DOHH2 (cell line): Measurements from ENCODE around the gene ELFN1.

ENCODE experiments used
- EZH2phosphoT487 ChIP-seq: fragments of 200-600 bp; sonication (generic); IDR thresholded peaks from 2 replicates; pipeline ENCODE4 v1.6.1; 2017; ENCODE audit warnings: borderline replicate concordance, mild to moderate bottlenecking, antibody characterized with exemption, low read length, moderate library complexity, mixed read lengths
- TF ChIP-seq, protein P1 (sequence below): fragments of 200-600 bp; sonication (generic); IDR thresholded peaks from one replicate; pipeline ENCODE4 v1.5.1; 2014; ENCODE audit warnings: antibody characterized with exemption, mild to moderate bottlenecking, low read depth, low read length; ENCODE audit not compliant: poor library complexity, severe bottlenecking

DNA sequence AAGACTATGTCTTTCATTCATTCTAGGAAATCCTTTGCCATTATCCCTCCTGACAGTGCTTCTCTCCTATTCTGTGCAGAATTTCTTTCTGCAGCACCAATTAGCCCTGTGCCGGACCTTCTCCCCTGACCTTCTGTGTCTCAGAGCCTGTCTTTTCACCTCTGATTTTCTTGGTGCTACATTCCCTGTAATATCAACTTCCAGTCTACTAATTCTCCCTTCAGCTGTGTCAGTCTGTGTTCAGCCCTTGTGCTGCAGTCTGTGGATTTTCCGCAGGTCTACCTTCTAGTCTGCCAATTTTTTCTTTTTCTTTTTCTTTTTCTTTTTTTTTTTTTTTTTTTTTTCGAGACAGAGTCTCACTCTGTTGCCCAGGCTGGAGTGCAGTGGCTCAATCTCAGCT lies 115.8 kb downstream of the ELFN1 start:
- TF ChIP-seq, protein P1, sequence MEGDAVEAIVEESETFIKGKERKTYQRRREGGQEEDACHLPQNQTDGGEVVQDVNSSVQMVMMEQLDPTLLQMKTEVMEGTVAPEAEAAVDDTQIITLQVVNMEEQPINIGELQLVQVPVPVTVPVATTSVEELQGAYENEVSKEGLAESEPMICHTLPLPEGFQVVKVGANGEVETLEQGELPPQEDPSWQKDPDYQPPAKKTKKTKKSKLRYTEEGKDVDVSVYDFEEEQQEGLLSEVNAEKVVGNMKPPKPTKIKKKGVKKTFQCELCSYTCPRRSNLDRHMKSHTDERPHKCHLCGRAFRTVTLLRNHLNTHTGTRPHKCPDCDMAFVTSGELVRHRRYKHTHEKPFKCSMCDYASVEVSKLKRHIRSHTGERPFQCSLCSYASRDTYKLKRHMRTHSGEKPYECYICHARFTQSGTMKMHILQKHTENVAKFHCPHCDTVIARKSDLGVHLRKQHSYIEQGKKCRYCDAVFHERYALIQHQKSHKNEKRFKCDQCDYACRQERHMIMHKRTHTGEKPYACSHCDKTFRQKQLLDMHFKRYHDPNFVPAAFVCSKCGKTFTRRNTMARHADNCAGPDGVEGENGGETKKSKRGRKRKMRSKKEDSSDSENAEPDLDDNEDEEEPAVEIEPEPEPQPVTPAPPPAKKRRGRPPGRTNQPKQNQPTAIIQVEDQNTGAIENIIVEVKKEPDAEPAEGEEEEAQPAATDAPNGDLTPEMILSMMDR = no peak
- no peak for TF ChIP-seq EZH2phosphoT487
